SK-N-SH (cell line): ENCODE measurements around the gene GSK3A. TPM values are rescaled to one million over a fixed set of nuclear protein-coding genes. Genes with fewer than 3 reads are reported as not detected.

ENCODE experiments used
- CTCF ChIA-PET: fragments of 300-600, 350-600 bp; formaldehyde crosslinking; extraction: SDS; loops from one replicate; lab custom pipeline; 2021; lab: Yijun Ruan, JAX
- POLR2A ChIA-PET: fragments of 350-600 bp; sonication (Branson Sonifier 250); formaldehyde crosslinking; extraction: SDS; loops from one replicate; lab custom pipeline; 2020; ENCODE audit warnings: antibody characterized with exemption, inconsistent platforms; lab: Yijun Ruan, JAX
- DNase-seq: peaks from one replicate; pipeline ENCODE4 v3.0.0; 2012
- H2AFZ ChIP-seq: fragments of 200-600 bp; sonication (generic); 2 replicates; pipeline ENCODE4 v1.8.1; 2016; ENCODE audit warnings: antibody characterized with exemption, mild to moderate bottlenecking, low read depth
- H3F3A ChIP-seq: fragments of 200-600 bp; sonication (generic); replicated peaks from 2 replicates; pipeline ENCODE3; 2016; ENCODE audit warnings: antibody characterized with exemption, mild to moderate bottlenecking; ENCODE audit not compliant: insufficient read depth
- H3K27ac ChIP-seq, 2 experiments: fragments of 200-500 bp in 1 of 2; fragments of 200-600 bp in 1 of 2; sonication (Bioruptor generic) in 1 of 2; sonication (generic), shearing (Covaris generic) in 1 of 2; 2 replicates each; pipeline versions ENCODE4 v1.5.1 to v1.6.1; 2014 to 2016; ENCODE audit warnings: low read depth in 2 of 2, inconsistent platforms in 1 of 2, low read length in 1 of 2, mild to moderate bottlenecking in 1 of 2, mixed read lengths in 1 of 2
- H3K27me3 ChIP-seq: fragments of 200-600 bp; sonication (generic), shearing (Covaris generic); 2 replicates; pipeline ENCODE4 v1.6.1; 2016; ENCODE audit warnings: mixed run types; ENCODE audit not compliant: insufficient read depth
- H3K36me3 ChIP-seq, 2 experiments: fragments of 200-500 bp in 1 of 2; fragments of 200-600 bp in 1 of 2; sonication (Bioruptor generic) in 1 of 2; sonication (generic) in 1 of 2; replicated peaks in 1 of 2; 2 replicates each; pipeline versions ENCODE3 to v1.5.1; 2014 to 2016; ENCODE audit warnings: low read length in 1 of 2, mild to moderate bottlenecking in 1 of 2; ENCODE audit not compliant: insufficient read depth in 2 of 2, control insufficient read depth in 1 of 2
- H3K4me1 ChIP-seq, 2 experiments: fragments of 200-500 bp in 1 of 2; fragments of 200-600 bp in 1 of 2; sonication (Bioruptor generic) in 1 of 2; sonication (generic), shearing (Covaris generic) in 1 of 2; 2 replicates each; pipeline versions ENCODE4 v1.5.1 to v1.6.1; 2014 to 2016; ENCODE audit warnings: low read depth in 1 of 2, low read length in 1 of 2, mixed run types in 1 of 2; ENCODE audit not compliant: insufficient read depth in 2 of 2, control insufficient read depth in 1 of 2
- H3K4me2 ChIP-seq: fragments of 200-600 bp; sonication (generic), shearing (Covaris generic); 2 replicates; pipeline ENCODE4 v1.6.1; 2017; ENCODE audit warnings: mixed run types
- H3K4me3 ChIP-seq, 2 experiments: fragments of 200-500 bp in 1 of 2; fragments of 200-600 bp in 1 of 2; sonication (Bioruptor generic) in 1 of 2; sonication (generic), shearing (Covaris generic) in 1 of 2; 2 replicates each; pipeline versions ENCODE4 v1.5.1 to v1.8.1; 2014 to 2016; ENCODE audit warnings: low read depth in 2 of 2, inconsistent platforms in 1 of 2, low read length in 1 of 2, mild to moderate bottlenecking in 1 of 2, mixed read lengths in 1 of 2, moderate library complexity in 1 of 2
- H3K79me2 ChIP-seq: fragments of 200-600 bp; sonication (generic); 2 replicates; pipeline ENCODE4 v1.8.1; 2017; ENCODE audit warnings: mild to moderate bottlenecking; ENCODE audit not compliant: insufficient read depth
- H3K9ac ChIP-seq: fragments of 200-600 bp; sonication (generic); 2 replicates; pipeline ENCODE4 v1.6.1; 2017; ENCODE audit warnings: mixed run types
- H3K9me2 ChIP-seq: fragments of 200-600 bp; sonication (generic); 2 replicates; pipeline ENCODE4 v1.6.1; 2017; ENCODE audit warnings: mixed run types
- H3K9me3 ChIP-seq: fragments of 200-600 bp; sonication (generic); 2 replicates; pipeline ENCODE4 v1.6.1; 2017; ENCODE audit warnings: mixed run types, mild to moderate bottlenecking, moderate library complexity
- H4K20me1 ChIP-seq: fragments of 200-600 bp; sonication (generic); 2 replicates; pipeline ENCODE4 v1.6.1; 2017; ENCODE audit warnings: mild to moderate bottlenecking, mixed run types; ENCODE audit not compliant: insufficient read depth
- CHD2 ChIP-seq: fragments of 150-350 bp; IDR thresholded peaks from 2 replicates; pipeline ENCODE4 v1.6.1; 2018; ENCODE audit warnings: low read length; ENCODE audit not compliant: partially characterized antibody
- ELF1 ChIP-seq: IDR thresholded peaks from 2 replicates; pipeline ENCODE4 v1.4.0; 2012
- EP300 ChIP-seq, 2 experiments: IDR thresholded peaks; 2 replicates each; pipeline versions ENCODE4 v1.4.0 to v1.6.1; 2012; ENCODE audit warnings: borderline replicate concordance in 1 of 2, low read depth in 1 of 2, low read length in 1 of 2
- FOSL2 ChIP-seq: IDR thresholded peaks from 2 replicates; pipeline ENCODE4 v1.4.0; 2012; ENCODE audit warnings: low read depth, mild to moderate bottlenecking, moderate library complexity, borderline replicate concordance
- FOXM1 ChIP-seq: IDR thresholded peaks from 2 replicates; pipeline ENCODE4 v1.4.0; 2012; ENCODE audit warnings: low read depth, mild to moderate bottlenecking
- GABPA ChIP-seq: IDR thresholded peaks from 2 replicates; pipeline ENCODE4 v1.4.0; 2012; ENCODE audit warnings: low read depth, mild to moderate bottlenecking
- GATA2 ChIP-seq: sonication (generic); formaldehyde crosslinking; IDR thresholded peaks from 2 replicates; pipeline ENCODE4 v1.5.0; 2020; ENCODE audit warnings: mild to moderate bottlenecking, missing genetic modification reagents
- JUND ChIP-seq: IDR thresholded peaks from 2 replicates; pipeline ENCODE4 v1.4.0; 2012
- MXI1 ChIP-seq: IDR thresholded peaks from 2 replicates; pipeline ENCODE4 v1.6.1; 2012; ENCODE audit warnings: mild to moderate bottlenecking, low read depth, low read length, improper control_type of control experiment
- NRF1 ChIP-seq: IDR thresholded peaks from 2 replicates; pipeline ENCODE4 v1.6.1; 2012; ENCODE audit warnings: low read depth, mild to moderate bottlenecking, low read length
- POLR2AphosphoS5 ChIP-seq: IDR thresholded peaks from 2 replicates; pipeline ENCODE4 v1.6.1; 2012; ENCODE audit warnings: low read depth, low read length
- RAD21 ChIP-seq: IDR thresholded peaks from 2 replicates; pipeline ENCODE4 v1.6.1; 2012; ENCODE audit warnings: mild to moderate bottlenecking, low read length
- RCOR1 ChIP-seq: fragments of 150-350 bp; IDR thresholded peaks from 2 replicates; pipeline ENCODE4 v1.6.1; 2017; ENCODE audit warnings: antibody characterized with exemption, low read length
- RFX5 ChIP-seq: IDR thresholded peaks from 2 replicates; pipeline ENCODE4 v1.6.1; 2012; ENCODE audit warnings: mild to moderate bottlenecking, improper control_type of control experiment, low read length
- RXRA ChIP-seq: IDR thresholded peaks from 2 replicates; pipeline ENCODE4 v1.4.0; 2012; ENCODE audit warnings: low read depth, mild to moderate bottlenecking, borderline replicate concordance
- SMC3 ChIP-seq: IDR thresholded peaks from 2 replicates; pipeline ENCODE4 v1.6.1; 2012; ENCODE audit warnings: low read depth, low read length, improper control_type of control experiment
- TAF1 ChIP-seq: IDR thresholded peaks from 2 replicates; pipeline ENCODE4 v1.6.1; 2012; ENCODE audit warnings: low read depth, mild to moderate bottlenecking, low read length, moderate library complexity, borderline replicate concordance
- TCF12 ChIP-seq: IDR thresholded peaks from 2 replicates; pipeline ENCODE4 v1.4.0; 2012
- TEAD4 ChIP-seq: IDR thresholded peaks from 2 replicates; pipeline ENCODE4 v1.4.0; 2012; ENCODE audit warnings: mild to moderate bottlenecking, borderline replicate concordance; ENCODE audit not compliant: insufficient read depth
- WGBS: methylation state at CpG from one replicate; pipeline ENCODE4 v1.1.6; 2017; ENCODE audit warnings: low lambda C conversion rate; 5-methylcytosine and 5-hydroxymethylcytosine counted together
- polyA plus RNA-seq, 3 experiments: library from polyadenylated mRNA; depleted of rRNA; stranded (reverse); fragments of >200 nt; gene quantifications; 2 replicates each; pipeline ENCODE4 v1.2.3, GENCODE V29; 2012
- TF ChIP-seq, protein P1 (sequence below): fragments of 150-350 bp; IDR thresholded peaks from 2 replicates; pipeline ENCODE4 v1.6.1; 2017; ENCODE audit warnings: antibody characterized with exemption, low read length, low read depth, borderline replicate concordance
- TF ChIP-seq, protein P2 (sequence below): IDR thresholded peaks from 2 replicates; pipeline ENCODE4 v1.6.1; 2012; ENCODE audit warnings: mild to moderate bottlenecking, low read depth, low read length, moderate library complexity
- TF ChIP-seq, protein P3 (sequence below): IDR thresholded peaks from 2 replicates; pipeline ENCODE4 v1.4.0; 2012; ENCODE audit warnings: low read depth, borderline replicate concordance
- TF ChIP-seq, protein P4 (sequence below): IDR thresholded peaks from 2 replicates; pipeline ENCODE4 v1.4.0; 2012; ENCODE audit warnings: low read depth
- TF ChIP-seq, protein P5 (sequence below): fragments of 200-600 bp; sonication (generic); IDR thresholded peaks from 2 replicates; pipeline ENCODE4 v1.6.1; 2017; ENCODE audit warnings: antibody characterized with exemption, mild to moderate bottlenecking, moderate library complexity

The GSK3A gene
- polyA plus RNA-seq, 1 of the 3 experiments (the other 2 are of a cell fraction), result 42.1 TPM

DNA sequence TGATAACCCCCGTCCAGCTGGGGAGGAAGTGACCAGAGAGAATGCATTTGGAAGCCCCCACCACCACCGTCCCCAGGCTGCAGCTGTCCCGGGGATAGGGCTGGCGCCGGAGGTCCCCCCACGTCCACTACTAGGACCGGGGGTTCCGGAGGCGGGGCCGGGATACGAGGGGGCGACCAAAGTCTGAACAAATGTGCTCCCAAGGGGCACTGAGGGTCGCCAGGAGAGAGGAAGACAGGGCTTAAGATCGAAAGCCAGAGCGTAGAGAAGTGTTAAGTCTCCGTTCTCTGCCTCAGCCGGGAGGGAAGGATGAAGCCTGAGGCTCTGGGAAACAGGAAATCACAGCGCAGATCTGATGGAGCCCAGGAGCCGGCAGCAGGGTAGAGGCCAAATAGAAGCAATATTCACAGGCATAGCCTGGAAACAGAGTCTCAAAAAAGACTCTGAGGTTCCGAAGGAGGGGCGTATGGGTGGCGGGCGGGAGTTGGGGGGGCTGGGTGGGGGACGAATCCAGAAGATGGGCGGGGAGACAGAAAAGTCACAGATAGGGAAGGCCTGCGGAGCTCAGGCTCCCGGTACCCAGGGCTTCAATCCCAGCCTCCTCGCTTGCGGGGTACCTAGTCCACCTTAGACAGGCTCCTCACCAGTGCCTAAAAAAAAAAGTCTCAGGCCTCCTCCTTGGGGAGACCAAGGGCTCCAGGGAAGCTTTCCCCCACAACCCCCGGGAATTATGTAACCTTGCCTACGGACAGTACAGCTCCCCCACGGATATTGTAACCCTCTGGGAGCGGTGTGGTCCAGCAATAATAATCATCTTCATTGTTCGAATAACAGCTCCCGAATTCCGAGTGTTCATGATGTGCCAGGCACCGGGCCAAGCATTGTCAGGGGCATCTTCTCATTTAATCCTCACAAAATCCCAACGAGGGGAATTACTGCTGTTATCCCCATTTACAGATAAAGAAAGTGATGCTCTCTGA lies 13.7 kb upstream of the GSK3A start:
- 3% methylated on average over 28 of the region's 38 CpGs for WGBS
- Histone ChIP-seq H3K4me1 (peaks cover 4 to 22% of the 10 kb centered on the region in 2 experiments; a peak in 2 of 4 replicates), H3K27ac (peak overlapping the region; percentile 97 to 98), H3K9ac (peak overlapping the region; percentile 90), H3K36me3 (no peaks in the 10 kb centered on the region), H3K27me3 (no peaks in the 10 kb centered on the region), H3K4me3 (peak overlapping the region; percentile 89 to 92), H3K9me2 (no peaks in the 10 kb centered on the region), H4K20me1 (peaks cover 21% of the 10 kb centered on the region), H3K9me3 (no peaks in the 10 kb centered on the region), H3K4me2 (peak overlapping the region; percentile 99), H3F3A (peaks cover 23% of the 10 kb centered on the region), H2AFZ (peak overlapping the region; percentile 82), H3K79me2 (peaks cover 45% of the 10 kb centered on the region)
- DNase-seq, result peak; percentile 77
- POLR2A ChIA-PET, result interaction anchor here (0.7 to 1.9 kb wide), 6 partner anchors 11 to 26 kb away, joined by 3 to 6 read pairs (median 4); partner anchors contain the start of gene CIC
- CTCF ChIA-PET, result interaction anchor here (0.7 to 2.2 kb wide), 9 partner anchors 10 to 133 kb away, joined by 3 to 27 read pairs (median 3); partner anchors contain the start of gene GSK3A
- TF ChIP-seq RCOR1 (no peak), SMC3 (no peak), TCF12 (0 out of 2 replicates have a peak, but pooled peaks have one; percentile 7), POLR2AphosphoS5 (peak; percentile 43; the same call in 1 of the 2 replicates), TAF1 (no peak; the same call in 1 of the 2 replicates), GABPA (no peak), EP300 (IDR thresholded peaks at IDR 0.05; ENCODE audit: borderline replicate concordance in 1 of 2, low read depth in 1 of 2, low read length in 1 of 2) (no peak), TEAD4 (no peak), FOXM1 (no peak), FOSL2 (no peak), GATA2 (CRISPR knock-in tag) (no peak), ELF1 (no peak), CHD2 (no peak), MXI1 (no peak), NRF1 (no peak), RAD21 (no peak), JUND (no peak), RXRA (no peak), RFX5 (no peak)
- TF ChIP-seq, protein P1, sequence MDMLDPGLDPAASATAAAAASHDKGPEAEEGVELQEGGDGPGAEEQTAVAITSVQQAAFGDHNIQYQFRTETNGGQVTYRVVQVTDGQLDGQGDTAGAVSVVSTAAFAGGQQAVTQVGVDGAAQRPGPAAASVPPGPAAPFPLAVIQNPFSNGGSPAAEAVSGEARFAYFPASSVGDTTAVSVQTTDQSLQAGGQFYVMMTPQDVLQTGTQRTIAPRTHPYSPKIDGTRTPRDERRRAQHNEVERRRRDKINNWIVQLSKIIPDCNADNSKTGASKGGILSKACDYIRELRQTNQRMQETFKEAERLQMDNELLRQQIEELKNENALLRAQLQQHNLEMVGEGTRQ, result no peak
- TF ChIP-seq, protein P2, sequence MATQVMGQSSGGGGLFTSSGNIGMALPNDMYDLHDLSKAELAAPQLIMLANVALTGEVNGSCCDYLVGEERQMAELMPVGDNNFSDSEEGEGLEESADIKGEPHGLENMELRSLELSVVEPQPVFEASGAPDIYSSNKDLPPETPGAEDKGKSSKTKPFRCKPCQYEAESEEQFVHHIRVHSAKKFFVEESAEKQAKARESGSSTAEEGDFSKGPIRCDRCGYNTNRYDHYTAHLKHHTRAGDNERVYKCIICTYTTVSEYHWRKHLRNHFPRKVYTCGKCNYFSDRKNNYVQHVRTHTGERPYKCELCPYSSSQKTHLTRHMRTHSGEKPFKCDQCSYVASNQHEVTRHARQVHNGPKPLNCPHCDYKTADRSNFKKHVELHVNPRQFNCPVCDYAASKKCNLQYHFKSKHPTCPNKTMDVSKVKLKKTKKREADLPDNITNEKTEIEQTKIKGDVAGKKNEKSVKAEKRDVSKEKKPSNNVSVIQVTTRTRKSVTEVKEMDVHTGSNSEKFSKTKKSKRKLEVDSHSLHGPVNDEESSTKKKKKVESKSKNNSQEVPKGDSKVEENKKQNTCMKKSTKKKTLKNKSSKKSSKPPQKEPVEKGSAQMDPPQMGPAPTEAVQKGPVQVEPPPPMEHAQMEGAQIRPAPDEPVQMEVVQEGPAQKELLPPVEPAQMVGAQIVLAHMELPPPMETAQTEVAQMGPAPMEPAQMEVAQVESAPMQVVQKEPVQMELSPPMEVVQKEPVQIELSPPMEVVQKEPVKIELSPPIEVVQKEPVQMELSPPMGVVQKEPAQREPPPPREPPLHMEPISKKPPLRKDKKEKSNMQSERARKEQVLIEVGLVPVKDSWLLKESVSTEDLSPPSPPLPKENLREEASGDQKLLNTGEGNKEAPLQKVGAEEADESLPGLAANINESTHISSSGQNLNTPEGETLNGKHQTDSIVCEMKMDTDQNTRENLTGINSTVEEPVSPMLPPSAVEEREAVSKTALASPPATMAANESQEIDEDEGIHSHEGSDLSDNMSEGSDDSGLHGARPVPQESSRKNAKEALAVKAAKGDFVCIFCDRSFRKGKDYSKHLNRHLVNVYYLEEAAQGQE, result no peak
- TF ChIP-seq, protein P3, sequence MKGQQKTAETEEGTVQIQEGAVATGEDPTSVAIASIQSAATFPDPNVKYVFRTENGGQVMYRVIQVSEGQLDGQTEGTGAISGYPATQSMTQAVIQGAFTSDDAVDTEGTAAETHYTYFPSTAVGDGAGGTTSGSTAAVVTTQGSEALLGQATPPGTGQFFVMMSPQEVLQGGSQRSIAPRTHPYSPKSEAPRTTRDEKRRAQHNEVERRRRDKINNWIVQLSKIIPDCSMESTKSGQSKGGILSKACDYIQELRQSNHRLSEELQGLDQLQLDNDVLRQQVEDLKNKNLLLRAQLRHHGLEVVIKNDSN, result no peak
- TF ChIP-seq, protein P4, sequence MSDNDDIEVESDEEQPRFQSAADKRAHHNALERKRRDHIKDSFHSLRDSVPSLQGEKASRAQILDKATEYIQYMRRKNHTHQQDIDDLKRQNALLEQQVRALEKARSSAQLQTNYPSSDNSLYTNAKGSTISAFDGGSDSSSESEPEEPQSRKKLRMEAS, result peak; percentile 11; the same call in 1 of the 2 replicates
- TF ChIP-seq, protein P5, sequence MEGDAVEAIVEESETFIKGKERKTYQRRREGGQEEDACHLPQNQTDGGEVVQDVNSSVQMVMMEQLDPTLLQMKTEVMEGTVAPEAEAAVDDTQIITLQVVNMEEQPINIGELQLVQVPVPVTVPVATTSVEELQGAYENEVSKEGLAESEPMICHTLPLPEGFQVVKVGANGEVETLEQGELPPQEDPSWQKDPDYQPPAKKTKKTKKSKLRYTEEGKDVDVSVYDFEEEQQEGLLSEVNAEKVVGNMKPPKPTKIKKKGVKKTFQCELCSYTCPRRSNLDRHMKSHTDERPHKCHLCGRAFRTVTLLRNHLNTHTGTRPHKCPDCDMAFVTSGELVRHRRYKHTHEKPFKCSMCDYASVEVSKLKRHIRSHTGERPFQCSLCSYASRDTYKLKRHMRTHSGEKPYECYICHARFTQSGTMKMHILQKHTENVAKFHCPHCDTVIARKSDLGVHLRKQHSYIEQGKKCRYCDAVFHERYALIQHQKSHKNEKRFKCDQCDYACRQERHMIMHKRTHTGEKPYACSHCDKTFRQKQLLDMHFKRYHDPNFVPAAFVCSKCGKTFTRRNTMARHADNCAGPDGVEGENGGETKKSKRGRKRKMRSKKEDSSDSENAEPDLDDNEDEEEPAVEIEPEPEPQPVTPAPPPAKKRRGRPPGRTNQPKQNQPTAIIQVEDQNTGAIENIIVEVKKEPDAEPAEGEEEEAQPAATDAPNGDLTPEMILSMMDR, result no peak
